GM19328 (cell line): Measurements from ENCODE around the gene FSTL5.
A peak's percentile ranks its signal among the peaks of the same experiment; 100 is the strongest.

ENCODE experiments used
- ATAC-seq: cut with Tn5 transposase; IDR thresholded peaks from one replicate; pipeline ENCODE4 v1.9.1; 2021; ENCODE audit warnings: mild to moderate bottlenecking, moderate library complexity; ENCODE audit not compliant: unreplicated experiment

The FSTL5 gene

GRCh38 chr4:161604516-161605300 lies 559.1 kb downstream of the FSTL5 start:
- ATAC-seq, result peak; percentile 64

- ATAC-seq, result no peak
Measured at GRCh38 chr4:161601011-161601410, 562.8 kb downstream of the FSTL5 start.

- no peak for ATAC-seq
Measured at GRCh38 chr4:161595230-161595771, 568.5 kb downstream of the FSTL5 start.

- no peak for ATAC-seq
Measured at GRCh38 chr4:161585011-161585410, 578.8 kb downstream of the FSTL5 start.

- ATAC-seq, result no peak
Measured at GRCh38 chr4:161583549-161583948, 580.3 kb downstream of the FSTL5 start.

GRCh38 chr4:161581262-161582230 lies 582.3 kb downstream of the FSTL5 start:
- ATAC-seq, result no peak

- ATAC-seq, result no peak
Measured at GRCh38 chr4:161577579-161578301, 586.1 kb downstream of the FSTL5 start.

GRCh38 chr4:161573836-161574235 lies 590.0 kb downstream of the FSTL5 start:
- no peak for ATAC-seq

GRCh38 chr4:161564230-161564834 lies 599.5 kb downstream of the FSTL5 start:
- no peak for ATAC-seq

- ATAC-seq, result peak; percentile 54
Measured at GRCh38 chr4:161555689-161556660, 607.8 kb downstream of the FSTL5 start.

GRCh38 chr4:161554372-161554990 lies 609.3 kb downstream of the FSTL5 start:
- ATAC-seq, result no peak

GRCh38 chr4:161546902-161547301 lies 616.9 kb downstream of the FSTL5 start:
- no peak for ATAC-seq

GRCh38 chr4:161540265-161540664 lies 623.5 kb downstream of the FSTL5 start:
- ATAC-seq, result no peak

- ATAC-seq, result no peak
Measured at GRCh38 chr4:161538941-161539340, 624.9 kb downstream of the FSTL5 start.

- no peak for ATAC-seq
Measured at GRCh38 chr4:161530710-161531109, 633.1 kb downstream of the FSTL5 start.

- ATAC-seq, result no peak
Measured at GRCh38 chr4:161525121-161525520, 638.7 kb downstream of the FSTL5 start.

GRCh38 chr4:161522031-161522430 lies 641.8 kb downstream of the FSTL5 start:
- ATAC-seq, result no peak

GRCh38 chr4:161519611-161520010 lies 644.2 kb downstream of the FSTL5 start:
- no peak for ATAC-seq

- ATAC-seq, result no peak
Measured at GRCh38 chr4:161517941-161518340, 645.9 kb downstream of the FSTL5 start.
